Right ventricle myocardium inferior (tissue), 1 donor: ENCODE data around the gene VDAC2. TPM values are rescaled to one million over a fixed set of nuclear protein-coding genes. Genes with fewer than 3 reads are reported as not detected.
A peak's percentile ranks its signal among the peaks of the same experiment; 100 is the strongest.

Source experiments
- ATAC-seq: fragments of 200-7000 bp; cut with Tn5 transposase; one replicate; pipeline ENCODE4 v1.9.1; 2020; ENCODE audit warnings: mild to moderate bottlenecking, moderate library complexity
- DNase-seq: peaks from one replicate; pipeline ENCODE4 v3.0.0; 2021; ENCODE audit errors: missing footprints
- intact Hi-C: fragments of 100-400 bp; cut with DNase I; formaldehyde crosslinking; loops from one replicate; pipeline ENCODE4 v1.11.0; 2022
- total RNA-seq: library from RNA; stranded (reverse); fragmentation: NEBNext Ultra II Directional; extraction: Animal tissue kit (Norgen Biotek cat#: 25700); gene quantifications from one replicate; pipeline ENCODE4 v1.2.1, GENCODE V29; 2021
- donor health status: DM: no; HTN: yes; CAD: no; lungs with severe emphysema.

The VDAC2 gene
- total RNA-seq, 1 donor from 2014 or later, result 470 TPM

DNA sequence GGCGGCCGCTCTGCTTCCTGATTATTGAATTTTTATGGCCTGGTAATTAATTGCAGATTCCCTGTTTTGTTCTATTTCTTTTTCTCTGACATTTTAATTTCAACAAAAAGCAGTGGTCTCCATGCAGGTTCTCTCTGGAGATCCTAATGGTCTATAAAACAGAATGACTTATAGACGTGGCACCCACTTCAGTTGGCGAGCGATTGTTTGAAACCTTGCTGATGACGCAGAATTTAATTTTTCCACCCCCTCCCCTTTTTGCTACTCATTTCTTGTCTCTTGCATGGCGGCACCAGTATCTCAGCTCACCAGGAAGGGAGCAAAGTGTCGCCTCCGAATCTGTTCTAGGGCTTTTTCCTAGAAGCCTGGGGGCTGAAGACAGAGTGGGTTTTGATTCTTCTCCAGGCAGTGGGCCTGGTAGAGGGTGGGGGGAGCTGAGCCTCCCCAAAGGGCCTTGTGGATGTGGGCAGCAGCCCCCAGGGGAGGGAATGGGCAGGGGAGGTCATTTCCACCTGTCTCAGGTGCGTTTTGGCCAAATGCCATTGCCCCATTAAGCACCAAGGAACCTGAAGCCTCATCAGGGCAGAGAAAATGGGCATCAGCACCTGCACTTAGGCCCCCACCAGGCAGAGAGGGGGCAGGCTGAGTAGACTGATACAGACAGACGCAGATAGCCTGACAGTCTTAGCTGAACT is 28.6 kb downstream of the VDAC2 start:
- DNase-seq (no peak), ATAC-seq (no peak)
- intact Hi-C loops, result loop anchor here (5.0 to 10.0 kb wide), 5 partner anchors 204 to 1084 kb away; partner anchors contain the start of genes ADK, AP3M1 and KAT6B

DNA sequence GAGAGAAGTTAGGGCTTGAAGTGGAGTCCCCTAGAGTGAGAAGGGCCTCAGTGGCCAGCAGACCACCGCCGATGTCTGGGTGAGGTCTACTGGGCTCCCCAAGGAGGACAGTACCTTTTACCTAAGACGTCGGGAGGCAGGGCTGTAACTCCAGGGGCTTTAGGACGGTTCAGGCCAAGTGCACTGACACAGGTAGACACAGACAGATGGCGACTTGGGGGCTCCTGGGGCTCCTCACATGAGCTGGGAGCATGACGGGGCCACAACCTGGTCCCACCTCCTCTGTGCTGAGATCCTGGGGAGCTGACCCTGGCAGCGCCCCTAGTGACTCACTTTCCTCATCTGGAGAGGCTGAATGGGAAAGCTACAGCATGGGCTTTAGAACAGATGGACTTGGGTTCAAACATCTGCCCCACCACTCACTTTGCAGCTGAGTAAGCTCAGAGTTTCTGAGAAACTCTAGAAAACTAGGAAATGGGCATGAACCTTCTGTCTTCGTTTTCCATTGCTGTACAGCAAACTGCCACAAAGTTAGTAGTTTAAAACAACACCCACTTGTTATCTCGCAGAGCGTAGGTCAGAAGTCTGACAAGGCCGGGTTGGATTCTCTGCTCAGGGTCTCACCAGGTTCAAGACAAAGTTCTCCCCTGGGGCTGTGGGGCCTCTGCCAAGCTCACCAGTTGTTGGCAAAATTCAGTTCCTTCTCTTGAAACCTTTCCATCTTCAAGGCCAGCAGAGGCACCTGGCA is 29.9 kb downstream of the VDAC2 start:
- intact Hi-C loops, result no loop called here
- no peak for DNase-seq
- no peak for ATAC-seq

DNA sequence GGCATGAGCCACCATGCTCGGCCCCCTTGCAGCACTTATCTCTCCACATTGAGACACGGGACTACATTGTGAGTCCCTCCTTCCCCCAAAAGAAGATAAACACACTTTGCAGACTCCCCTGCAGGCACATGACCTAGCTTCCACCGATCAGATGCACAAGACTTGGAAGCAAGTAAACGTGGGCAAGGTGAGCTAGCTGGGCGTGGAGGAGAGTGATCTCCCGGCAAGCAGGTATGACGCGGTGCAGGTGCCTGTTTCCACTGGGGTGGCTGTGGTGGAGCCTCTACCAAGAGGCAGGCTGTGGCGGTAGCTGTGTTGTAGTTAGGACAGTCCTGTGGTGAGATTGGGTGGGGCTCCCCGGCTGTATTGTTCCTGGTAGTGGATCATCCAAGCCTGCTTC is 32.8 kb downstream of the VDAC2 start:
- no peak for ATAC-seq
- DNase-seq, result no peak
- intact Hi-C loops, result no loop called here

DNA sequence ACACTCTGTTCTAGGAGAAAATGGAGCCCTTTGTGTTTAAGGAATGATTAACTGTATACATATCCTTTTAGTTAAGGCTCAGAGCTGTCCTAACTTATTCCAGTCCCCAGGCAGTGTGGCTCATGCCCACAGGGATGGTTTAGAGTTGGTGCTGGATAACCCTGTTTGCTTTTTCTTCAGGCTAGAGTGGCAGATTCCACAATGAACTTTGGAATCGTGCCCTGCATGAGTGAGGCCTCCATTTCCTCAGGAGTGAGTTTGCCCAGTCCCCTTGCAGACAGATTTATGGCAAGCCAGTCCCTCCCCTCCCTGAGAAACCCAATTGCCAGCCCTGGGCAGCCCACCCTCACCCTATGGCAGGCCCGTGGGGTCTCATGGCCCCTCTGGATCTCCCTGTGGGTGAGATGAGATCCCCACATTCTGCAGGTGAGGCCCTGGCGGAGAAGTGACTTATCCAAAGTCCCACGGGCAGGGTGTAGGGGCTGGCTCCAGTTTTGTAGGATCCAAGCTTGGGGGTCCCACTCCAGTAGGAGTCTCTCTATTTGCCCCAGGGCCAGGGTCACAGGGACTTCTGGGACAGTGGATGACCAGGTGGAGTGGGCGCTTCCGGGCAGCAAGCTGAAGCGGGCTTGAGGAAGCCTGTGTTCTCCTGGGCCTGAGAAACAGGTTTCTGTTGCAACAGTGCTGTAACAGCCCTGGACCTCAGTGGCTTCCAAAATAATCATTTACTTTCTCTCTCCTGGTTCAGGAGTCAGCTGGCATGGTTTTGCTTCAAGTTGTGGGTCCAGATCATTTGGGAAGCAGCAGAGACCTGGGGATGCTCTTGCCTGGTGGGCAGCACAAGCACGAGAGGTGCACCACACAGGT is 34.1 kb downstream of the VDAC2 start:
- ATAC-seq, result no peak
- intact Hi-C loops, result no loop called here
- no peak for DNase-seq

DNA sequence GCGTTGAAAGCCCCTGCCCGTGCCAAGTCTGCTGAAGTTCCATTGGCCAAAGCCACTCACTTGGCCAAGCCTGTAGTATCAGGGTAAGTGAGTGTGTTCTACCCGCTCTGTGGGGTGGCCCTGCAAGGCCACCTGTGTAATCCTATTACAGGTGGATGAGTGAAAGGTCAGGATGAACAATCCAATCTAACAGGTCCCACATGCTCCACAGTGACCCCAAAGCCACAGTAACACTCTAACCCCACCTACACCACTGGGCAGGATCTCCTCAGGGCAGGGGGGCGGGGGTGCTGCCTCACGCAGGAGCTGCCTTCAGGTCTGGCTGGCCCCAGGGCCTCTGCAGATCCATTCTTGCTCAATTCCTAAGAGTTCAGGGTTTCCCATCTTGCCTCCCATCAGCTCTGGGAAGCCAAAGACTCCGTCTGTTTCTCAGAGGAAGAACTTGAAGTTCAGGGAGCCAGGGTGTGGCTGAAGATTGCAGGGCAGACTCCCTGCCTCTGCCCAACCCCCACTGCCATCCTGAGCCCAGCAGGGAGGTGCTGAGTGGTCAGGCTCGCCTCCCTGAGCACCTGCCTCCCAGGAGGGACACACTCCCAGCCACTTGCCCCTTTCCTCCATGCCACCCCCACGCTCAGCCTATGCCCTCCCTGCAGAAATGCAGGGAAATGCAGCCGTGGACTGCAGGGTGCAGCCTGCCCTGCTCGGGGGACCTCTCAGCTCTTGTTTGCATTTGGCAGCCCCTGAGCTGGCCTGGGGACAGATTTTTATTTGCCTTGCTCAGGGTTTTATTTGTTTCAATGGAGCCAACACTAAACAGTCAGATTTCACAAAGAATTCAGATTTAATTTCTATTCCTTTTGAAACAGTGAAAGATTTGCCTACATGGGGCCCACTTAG is 35.0 kb downstream of the VDAC2 start:
- no peak for ATAC-seq
- DNase-seq, result no peak
- intact Hi-C loops, result no loop called here

DNA sequence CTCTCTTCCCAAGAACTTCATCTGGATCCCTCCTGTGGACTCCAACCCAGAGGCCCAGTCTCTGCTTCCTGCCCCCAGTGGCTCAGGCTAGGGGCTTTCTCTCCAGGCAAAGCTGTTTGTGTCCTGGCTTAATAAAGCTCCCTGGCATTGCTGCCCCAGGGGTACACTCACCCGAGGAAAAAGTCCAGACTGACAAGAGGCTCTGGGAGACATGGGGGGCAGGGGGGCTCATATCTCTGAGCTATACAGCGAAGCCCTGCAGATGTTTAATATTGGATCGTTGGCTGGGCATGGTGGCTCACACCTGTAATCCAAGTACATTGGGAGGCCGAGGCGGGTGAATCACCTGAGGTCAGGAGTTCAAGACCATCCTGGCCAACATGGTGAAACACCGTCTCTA is 35.9 kb downstream of the VDAC2 start:
- DNase-seq, result no peak
- intact Hi-C loops, result no loop called here
- no peak for ATAC-seq

DNA sequence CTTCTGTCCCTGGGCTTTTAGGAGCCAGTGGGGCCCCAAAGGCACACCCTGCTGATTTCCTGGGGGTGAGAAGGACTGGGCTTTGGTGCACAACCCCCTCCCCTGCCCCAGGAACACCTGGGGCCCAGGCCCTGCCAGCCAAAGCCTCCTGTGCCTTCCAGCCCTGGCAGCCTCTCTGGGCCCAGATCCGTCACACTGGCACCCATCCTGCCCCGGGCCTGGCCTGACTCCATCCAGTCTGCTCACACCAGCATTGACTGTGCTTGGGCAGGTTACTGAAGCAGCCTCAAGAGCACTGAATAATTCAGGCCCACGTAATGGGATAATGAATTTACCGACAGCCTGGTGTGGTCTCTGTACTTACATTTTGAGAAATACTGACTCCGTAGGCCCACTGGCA is 37.2 kb downstream of the VDAC2 start:
- intact Hi-C loops, result no loop called here
- no peak for DNase-seq
- ATAC-seq, result no peak

DNA sequence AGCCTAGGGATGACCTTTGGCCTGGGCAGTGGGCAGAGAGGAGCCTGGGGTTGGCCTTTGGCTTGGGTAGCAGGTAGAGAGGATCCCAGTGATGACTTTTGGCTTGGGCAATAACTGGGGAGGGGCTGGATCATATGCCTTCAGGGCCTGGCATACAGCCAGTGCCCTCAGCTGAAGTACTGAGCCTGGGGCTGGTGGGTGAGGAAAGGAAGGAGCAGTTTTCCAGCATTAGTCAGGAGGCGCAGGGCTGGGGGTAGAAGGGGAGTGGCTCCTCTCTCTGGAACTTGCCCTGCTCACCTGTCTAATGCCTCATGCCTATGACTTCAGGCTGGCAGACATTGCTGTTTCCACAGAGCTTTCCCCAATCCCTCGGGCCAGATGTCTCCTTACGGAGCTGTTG is 40.3 kb downstream of the VDAC2 start:
- DNase-seq (no peak), ATAC-seq (no peak)
- intact Hi-C loops, result no loop called here

DNA sequence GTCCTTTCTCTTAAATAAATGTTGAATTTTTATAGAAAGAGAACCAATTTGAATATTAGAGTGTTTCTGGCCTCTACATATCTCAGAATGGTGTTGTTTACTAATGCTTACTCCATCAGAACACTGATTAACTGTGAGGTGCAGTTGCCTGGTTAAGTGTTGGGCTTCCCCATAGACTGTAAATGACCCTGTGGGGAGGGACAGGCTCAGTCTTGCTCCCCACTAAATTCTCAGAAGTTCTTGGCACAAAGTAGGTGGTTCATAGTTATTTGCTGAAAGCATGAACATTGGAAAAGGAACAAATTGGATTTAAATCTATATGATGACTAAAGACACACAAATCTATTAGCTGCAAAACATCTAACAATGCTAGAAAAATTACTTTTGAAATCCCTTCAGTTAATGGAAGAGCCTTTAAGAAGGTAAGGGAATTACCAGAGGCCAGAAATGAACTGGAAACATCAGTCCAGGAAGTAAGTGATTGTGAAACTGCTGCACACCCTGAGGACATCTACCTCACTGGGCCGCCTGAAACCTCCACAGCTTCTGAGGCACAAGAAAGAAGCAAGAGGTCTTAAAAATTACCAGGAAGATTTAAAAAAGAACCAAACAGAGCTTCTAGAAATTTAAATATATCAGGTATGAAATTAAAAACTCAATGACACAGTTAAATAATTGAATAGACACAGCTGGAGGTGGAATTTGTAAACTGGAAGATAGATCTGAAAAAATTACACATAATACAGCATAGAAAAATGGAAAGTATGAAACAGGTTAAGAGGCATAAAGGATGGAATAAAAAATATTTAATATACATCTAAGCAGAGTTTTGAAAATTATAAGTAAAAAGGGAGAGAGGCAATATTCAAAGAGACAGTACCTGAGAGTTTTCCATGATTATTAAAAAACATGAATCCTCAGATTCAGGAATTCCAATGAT is 43.0 kb downstream of the VDAC2 start:
- DNase-seq (no peak), ATAC-seq (no peak)
- intact Hi-C loops, result no loop called here

DNA sequence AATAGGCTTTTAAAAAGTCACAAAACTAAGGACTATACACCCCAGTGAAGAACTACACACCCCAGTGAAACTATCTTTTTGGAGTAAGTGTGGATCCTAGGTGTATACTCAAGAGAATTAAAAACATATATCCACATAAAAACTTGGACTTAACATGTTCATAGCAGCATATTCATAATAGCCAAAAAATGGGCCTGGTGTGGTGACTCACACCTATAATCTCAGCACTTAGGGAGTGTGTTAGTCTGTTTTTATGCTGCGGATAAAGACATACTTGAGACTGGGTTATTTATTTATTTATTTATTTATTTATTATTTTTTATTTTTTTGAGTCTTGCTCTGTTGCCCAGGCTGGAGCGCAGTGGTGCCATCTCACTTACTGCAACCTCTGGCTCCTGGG is 44.1 kb downstream of the VDAC2 start:
- intact Hi-C loops, result no loop called here
- no peak for ATAC-seq

DNA sequence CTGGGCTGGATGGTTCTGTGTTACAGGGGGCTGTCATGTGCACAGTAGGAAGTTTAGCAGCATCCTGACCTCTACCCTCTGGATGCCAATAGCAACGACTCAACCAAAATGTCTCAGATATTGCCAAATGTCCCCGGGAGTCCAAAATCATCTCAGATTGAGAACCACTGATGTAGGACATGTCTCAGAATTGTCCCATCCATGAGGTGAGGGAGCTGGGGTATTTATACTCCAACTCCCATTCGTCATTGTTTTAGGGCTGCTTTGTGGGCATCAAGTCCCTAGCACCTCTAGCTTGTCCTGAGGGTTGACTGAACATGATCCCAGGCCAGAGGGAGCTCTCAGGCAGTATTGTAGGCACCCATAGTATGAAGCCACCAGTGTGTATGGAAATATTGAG is 50.4 kb downstream of the VDAC2 start:
- intact Hi-C loops, result no loop called here
- ATAC-seq (no peak), DNase-seq (no peak)

More for the DNA sequence above, 44.1 kb downstream of the VDAC2 start:
- DNase-seq, result no peak

DNA sequence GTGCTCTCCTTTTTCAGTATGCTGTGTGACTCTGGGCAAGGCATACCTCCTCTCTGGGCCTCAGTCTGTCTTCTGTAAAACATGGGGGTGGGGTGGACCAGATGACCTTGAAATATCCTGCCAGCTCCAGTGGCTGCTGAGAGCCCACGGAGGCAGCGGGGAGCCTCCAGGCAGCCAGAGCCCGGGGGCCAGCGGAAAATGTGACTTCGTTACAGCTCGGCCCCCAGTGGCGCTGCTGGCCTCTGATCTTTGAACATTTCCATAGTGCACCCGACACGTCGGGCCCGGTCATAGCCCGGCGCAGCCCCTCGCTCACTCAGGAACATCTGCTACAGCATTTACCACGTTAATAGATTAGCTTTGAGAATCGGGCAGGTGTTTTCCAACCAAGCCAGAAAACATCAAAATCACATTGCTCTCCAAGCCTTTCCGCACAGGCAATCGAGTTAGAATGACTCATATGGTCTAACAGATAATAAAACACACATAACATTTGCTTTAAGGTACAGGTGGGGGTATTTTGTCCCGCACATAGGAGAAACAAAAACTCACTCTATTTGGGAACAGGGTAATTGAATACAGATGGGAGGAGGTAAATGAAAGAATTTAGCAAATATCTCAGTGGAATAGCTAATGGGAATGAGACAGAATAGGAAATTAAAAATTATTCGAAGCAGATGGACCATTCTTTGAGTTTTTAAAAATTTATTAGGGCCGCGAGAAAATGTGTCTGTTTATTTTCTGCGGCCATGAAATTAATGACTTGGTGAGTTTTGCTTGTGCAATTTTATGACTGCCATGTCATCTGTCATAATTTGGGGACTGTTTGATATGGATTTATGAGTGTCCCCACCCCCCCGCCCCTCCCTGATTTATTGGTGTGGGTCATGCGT is 51.5 kb downstream of the VDAC2 start:
- DNase-seq (no peak), ATAC-seq (no peak)
- intact Hi-C loops, result no loop called here

DNA sequence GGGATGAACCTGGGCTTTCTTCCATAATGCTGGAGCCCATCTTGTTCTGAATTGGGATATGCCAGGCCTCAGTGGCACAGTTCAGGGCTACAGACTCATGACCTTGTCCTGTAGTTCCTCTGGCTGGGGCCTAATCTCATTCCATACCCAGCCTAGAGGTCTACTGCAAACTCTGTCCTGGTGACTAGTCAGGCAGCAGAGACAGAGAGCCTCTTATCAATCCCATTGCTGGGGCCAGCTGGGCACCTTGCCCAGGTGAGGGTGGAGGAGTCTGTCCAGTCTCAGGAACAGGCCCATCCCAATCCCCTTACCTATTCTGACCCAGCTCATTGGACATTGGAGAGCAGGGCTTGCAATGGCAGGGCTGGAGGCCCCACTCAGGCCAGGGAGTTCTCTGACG is 53.2 kb downstream of the VDAC2 start:
- intact Hi-C loops, result no loop called here
- DNase-seq (no peak), ATAC-seq (peak; percentile 48)

DNA sequence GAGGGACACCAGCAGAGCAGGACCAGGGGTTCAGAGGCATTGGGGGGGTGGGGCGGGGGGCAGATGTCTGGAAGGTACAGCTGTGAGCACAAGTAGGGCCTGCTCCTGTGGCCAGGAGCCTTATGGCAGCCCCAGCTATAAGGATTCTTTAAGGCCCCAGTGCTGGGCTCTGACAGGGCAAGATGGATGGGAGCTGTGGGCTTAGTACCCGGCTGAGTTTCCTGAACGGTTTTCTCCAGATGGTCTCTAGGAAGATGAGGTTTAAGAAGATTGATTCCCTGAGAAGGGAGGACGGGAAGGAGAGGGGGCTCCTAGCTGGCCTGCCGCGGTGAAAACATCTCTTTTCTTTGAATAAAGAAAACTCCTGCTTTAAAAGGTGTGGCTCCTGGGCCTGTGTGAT is 55.3 kb downstream of the VDAC2 start:
- no peak for ATAC-seq
- intact Hi-C loops, result no loop called here

DNA sequence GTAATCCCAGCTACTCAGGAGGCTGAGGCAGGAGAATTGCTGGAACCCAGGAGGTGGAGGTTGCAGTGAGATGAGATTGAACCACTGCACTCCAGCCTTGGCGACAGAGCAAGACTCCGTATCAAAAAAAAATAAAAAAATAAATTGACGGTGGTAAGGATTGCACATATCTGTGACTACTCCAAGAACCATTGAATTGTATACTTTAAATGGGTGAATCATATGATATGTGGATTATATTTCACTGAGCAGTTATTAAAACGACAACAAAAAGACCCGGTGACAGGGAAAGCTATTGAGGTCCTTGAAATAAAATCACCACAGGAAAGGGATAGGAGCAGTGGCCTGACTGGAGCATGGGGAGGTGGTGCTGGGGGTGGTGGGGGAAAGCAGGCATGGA is 56.3 kb downstream of the VDAC2 start:
- DNase-seq, result no peak
- intact Hi-C loops, result no loop called here
- ATAC-seq, result no peak

More for the DNA sequence above, 55.3 kb downstream of the VDAC2 start:
- DNase-seq, result no peak

DNA sequence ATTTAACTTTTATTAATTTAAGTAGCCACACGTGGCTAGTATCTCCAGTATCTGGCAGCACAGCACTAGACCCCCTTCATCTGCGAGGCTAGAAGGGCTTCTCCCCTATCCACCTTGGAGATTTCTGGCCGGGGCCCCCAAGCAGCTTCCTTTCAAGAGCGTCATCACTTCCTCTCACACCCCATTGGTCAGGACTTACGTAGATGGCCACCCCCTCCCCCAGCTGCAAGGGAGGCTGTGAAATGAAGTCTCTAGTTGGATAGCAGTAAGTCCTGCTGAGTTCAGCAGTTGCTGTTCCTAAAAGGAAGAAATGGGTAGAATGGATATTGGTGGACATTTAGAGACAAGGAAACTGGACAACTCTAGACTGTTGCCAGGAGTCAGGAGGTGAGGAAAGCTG is 59.0 kb downstream of the VDAC2 start:
- intact Hi-C loops, result no loop called here
- no peak for DNase-seq
- no peak for ATAC-seq

DNA sequence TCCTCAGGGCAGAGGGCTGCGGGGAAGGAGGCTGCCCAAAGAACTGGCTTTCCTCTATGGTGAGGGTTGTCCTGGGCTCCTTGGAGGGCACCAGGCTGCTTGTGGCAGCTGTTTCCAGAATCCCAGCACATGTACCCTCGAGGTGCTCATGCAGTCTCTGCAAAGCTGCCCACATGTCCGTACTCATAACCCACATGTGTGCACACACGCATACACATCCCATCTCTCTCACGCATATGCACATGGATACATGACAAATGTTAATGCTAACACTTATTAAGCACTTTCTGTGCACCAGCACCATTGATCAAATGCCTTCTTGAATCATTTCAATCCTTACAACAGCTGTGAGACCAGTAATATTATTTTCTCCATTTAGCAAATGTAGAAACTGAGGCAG is 61.5 kb downstream of the VDAC2 start:
- ATAC-seq, result no peak
- no peak for DNase-seq
- intact Hi-C loops, result no loop called here
